Mesendoderm (in vitro differentiated cells): ENCODE measurements around the gene MAPK12.

Source experiments
- DNase-seq: peaks from one replicate; pipeline ENCODE4 v3.0.0; 2013
- H2AK5ac ChIP-seq: 2 replicates; pipeline ENCODE4 v1.6.1; 2013; ENCODE audit warnings: low read length, inconsistent platforms
- H2BK120ac ChIP-seq: 2 replicates; pipeline ENCODE4 v1.6.1; 2013; ENCODE audit warnings: low read depth, mild to moderate bottlenecking, low read length, moderate library complexity, mixed read lengths
- H2BK15ac ChIP-seq: replicated peaks from 2 replicates; pipeline ENCODE4 v1.6.1; 2013; ENCODE audit warnings: low read depth, mild to moderate bottlenecking, moderate library complexity
- H2BK5ac ChIP-seq: 2 replicates; pipeline ENCODE4 v1.6.1; 2013; ENCODE audit warnings: low read length, inconsistent platforms
- H3K18ac ChIP-seq: 2 replicates; pipeline ENCODE4 v1.6.1; 2013; ENCODE audit warnings: mild to moderate bottlenecking, low read length, mixed read lengths
- H3K23ac ChIP-seq: one replicate; pipeline ENCODE4 v1.6.1; 2013; ENCODE audit warnings: low read length
- H3K27ac ChIP-seq: 2 replicates; pipeline ENCODE4 v1.5.1; 2013; ENCODE audit warnings: low read depth, mild to moderate bottlenecking, inconsistent platforms, low read length, moderate library complexity
- H3K27me3 ChIP-seq: 2 replicates; pipeline ENCODE4 v1.6.1; 2013; ENCODE audit warnings: low read length, control low read depth, mild to moderate bottlenecking, inconsistent platforms; ENCODE audit not compliant: insufficient read depth, poor library complexity
- H3K36me3 ChIP-seq: 2 replicates; pipeline ENCODE4 v1.6.1; 2013; ENCODE audit warnings: low read length, inconsistent platforms; ENCODE audit not compliant: control insufficient read depth, insufficient read depth
- H3K4ac ChIP-seq: one replicate; pipeline ENCODE4 v1.6.1; 2013; ENCODE audit warnings: low read depth, mild to moderate bottlenecking, low read length, moderate library complexity
- H3K4me1 ChIP-seq: 2 replicates; pipeline ENCODE4 v1.6.1; 2013; ENCODE audit warnings: low read depth, low read length, inconsistent platforms; ENCODE audit not compliant: control insufficient read depth
- H3K4me2 ChIP-seq: 2 replicates; pipeline ENCODE4 v1.6.1; 2013; ENCODE audit warnings: low read length
- H3K4me3 ChIP-seq: 2 replicates; pipeline ENCODE4 v1.5.1; 2013; ENCODE audit warnings: mild to moderate bottlenecking, low read length
- H3K56ac ChIP-seq: one replicate; pipeline ENCODE4 v1.6.1; 2013; ENCODE audit warnings: low read length
- H3K79me1 ChIP-seq: 2 replicates; pipeline ENCODE4 v1.6.1; 2013; ENCODE audit warnings: low read length, inconsistent platforms
- H3K79me2 ChIP-seq: 2 replicates; pipeline ENCODE4 v1.6.1; 2013; ENCODE audit warnings: mild to moderate bottlenecking, low read length; ENCODE audit not compliant: control insufficient read depth, insufficient read depth
- H3K9ac ChIP-seq: 2 replicates; pipeline ENCODE4 v1.6.1; 2013; ENCODE audit warnings: low read length, inconsistent platforms
- H4K5ac ChIP-seq: one replicate; pipeline ENCODE4 v1.6.1; 2013; ENCODE audit warnings: low read length
- H4K8ac ChIP-seq: one replicate; pipeline ENCODE4 v1.6.1; 2013; ENCODE audit warnings: low read depth, mild to moderate bottlenecking, control low read depth, low read length, moderate library complexity
- WGBS: extraction: QIAGEN DNeasy Blood & Tissue Kit; methylation state at CpG from one replicate; pipeline ENCODE4 v1.1.7; 2013; ENCODE audit warnings: low lambda C conversion rate, missing lambda C conversion rate; ENCODE audit not compliant: insufficient coverage; ENCODE audit errors: extremely low coverage; 5-methylcytosine and 5-hydroxymethylcytosine counted together

The MAPK12 gene

DNA sequence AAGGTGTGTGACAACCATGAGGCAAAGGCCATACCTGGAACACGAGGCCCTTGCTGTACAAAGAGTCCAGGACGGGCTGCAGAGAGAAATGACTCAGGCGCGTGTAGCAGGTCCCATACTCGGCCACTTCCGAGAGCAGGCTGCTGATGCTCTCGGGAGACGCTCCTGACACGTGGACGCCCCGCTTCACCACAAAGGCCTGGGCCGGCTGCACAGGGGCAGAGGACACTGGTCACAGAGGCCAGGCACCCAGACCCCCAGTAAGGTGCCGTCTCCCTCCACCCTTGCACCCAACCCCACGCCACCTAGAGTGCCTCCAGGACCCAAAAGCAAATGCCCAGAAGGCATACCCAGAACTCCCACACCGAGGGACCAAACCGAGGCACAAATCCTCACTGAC is 32.1 kb downstream of the MAPK12 start:
- Histone ChIP-seq H3K4ac (no peak overlapping the region), H3K18ac (no peak overlapping the region), H2BK15ac (no peak overlapping the region), H2BK120ac (no peak overlapping the region), H3K23ac (no peak overlapping the region), H3K4me3 (no peak overlapping the region), H4K8ac (no peak overlapping the region), H3K56ac (no peak overlapping the region), H3K27me3 (no peaks in the 10 kb centered on the region), H2AK5ac (no peak overlapping the region), H3K79me1 (peaks cover 4% of the 10 kb centered on the region), H3K9ac (no peak overlapping the region), H3K4me1 (no peaks in the 10 kb centered on the region), H3K27ac (no peak overlapping the region), H3K79me2 (no peaks in the 10 kb centered on the region), H3K36me3 (no peaks in the 10 kb centered on the region), H4K5ac (no peak overlapping the region), H2BK5ac (no peak overlapping the region), H3K4me2 (no peak overlapping the region)
- WGBS: no CpG with 5 or more reads among the region's 16 CpGs
- DNase-seq: no peak

DNA sequence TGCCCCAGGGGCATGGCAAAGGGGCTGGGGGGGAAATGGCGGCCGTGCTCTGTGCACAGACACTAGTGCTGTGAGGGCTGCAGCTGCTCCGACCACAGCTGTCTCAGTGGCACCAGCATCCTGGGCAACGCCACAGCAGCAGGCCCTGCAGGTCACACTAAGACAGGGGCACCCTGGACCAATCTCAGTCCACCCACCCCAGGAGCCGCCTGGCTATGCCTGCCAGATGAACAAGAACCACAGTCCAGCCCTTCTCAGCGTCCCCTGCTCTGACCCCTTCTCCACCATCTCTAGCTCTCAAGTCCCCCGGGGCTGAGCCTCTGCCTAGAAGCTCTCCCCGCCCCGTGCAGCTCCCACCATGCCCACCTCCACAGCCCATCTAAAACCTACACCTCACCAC is 33.1 kb downstream of the MAPK12 start:
- H4K8ac ChIP-seq: no peak overlapping the region
- no peak overlapping the region for H3K4me3 ChIP-seq
- no peaks in the 10 kb centered on the region for H3K27me3 ChIP-seq
- no peak overlapping the region for H3K4me2 ChIP-seq
- DNase-seq: no peak
- no peak overlapping the region for H3K56ac ChIP-seq
- no peaks in the 10 kb centered on the region for H3K79me2 ChIP-seq
- H2AK5ac ChIP-seq: no peak overlapping the region
- H3K4ac ChIP-seq: no peak overlapping the region
- H3K18ac ChIP-seq: no peak overlapping the region
- H2BK5ac ChIP-seq: no peak overlapping the region
- H3K23ac ChIP-seq: no peak overlapping the region
- no peak overlapping the region for H2BK120ac ChIP-seq
- H3K27ac ChIP-seq: no peak overlapping the region
- no peaks in the 10 kb centered on the region for H3K79me1 ChIP-seq
- H3K4me1 ChIP-seq: no peaks in the 10 kb centered on the region
- no peaks in the 10 kb centered on the region for H3K36me3 ChIP-seq
- no CpG with 5 or more reads among the region's 9 CpGs for WGBS
- H4K5ac ChIP-seq: no peak overlapping the region
- no peak overlapping the region for H2BK15ac ChIP-seq
- H3K9ac ChIP-seq: no peak overlapping the region

DNA sequence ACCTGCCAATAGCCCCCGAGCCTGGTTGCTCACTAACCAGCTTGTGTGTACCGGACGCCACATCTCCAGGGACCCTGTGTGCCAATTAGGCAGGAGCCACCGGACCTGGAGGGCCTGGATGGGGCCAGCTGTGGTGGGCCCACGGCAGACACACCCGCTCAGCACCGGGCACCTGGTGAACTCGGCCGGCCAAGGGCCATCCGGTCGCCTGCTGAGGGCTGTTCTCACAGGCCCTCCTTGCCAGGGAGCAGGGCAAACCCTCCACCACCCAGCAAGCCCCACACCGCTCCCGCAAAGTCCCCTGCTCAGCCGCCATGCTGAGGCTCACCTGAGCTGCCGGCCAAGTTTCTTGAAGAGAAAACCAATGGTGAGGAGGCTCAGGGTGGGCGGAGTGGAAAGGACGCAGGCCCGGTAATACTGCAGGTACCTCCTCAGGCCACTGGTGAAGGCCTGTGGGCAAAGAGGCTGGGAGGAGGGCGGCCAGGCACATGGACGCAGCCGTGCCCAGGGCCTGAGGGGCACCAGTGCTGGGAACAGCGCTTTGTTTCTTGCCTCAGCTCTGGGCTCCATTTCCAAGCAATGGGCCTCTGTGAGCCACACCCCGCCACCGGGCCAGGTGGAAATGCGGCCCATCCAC is 33.8 kb downstream of the MAPK12 start:
- Histone ChIP-seq H3K79me2 (no peaks in the 10 kb centered on the region), H3K18ac (no peak overlapping the region)

DNA sequence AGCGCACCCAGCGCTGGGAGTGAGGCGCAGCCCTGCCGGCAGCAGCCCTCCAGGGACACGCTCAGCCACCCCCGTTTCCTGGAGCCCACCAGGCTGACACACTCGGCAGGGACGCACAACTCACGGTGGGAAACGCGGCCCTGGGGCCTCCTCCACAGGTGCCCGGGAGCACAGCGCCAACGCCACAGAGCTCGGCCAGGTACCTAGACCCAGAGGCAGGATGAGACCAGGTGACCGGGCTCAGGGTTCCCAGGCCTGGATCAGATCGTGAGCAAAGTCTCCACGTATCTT is 34.7 kb downstream of the MAPK12 start:
- Histone ChIP-seq H3K36me3 (no peaks in the 10 kb centered on the region), H4K5ac (no peak overlapping the region), H3K4me2 (no peak overlapping the region), H2BK120ac (no peak overlapping the region), H2BK15ac (no peak overlapping the region), H3K4ac (no peak overlapping the region), H3K23ac (no peak overlapping the region), H3K56ac (no peak overlapping the region), H2BK5ac (no peak overlapping the region), H3K9ac (no peak overlapping the region), H3K27ac (no peak overlapping the region), H3K4me3 (no peak overlapping the region), H3K79me2 (no peaks in the 10 kb centered on the region), H2AK5ac (no peak overlapping the region), H3K79me1 (no peaks in the 10 kb centered on the region), H4K8ac (no peak overlapping the region), H3K18ac (no peak overlapping the region), H3K27me3 (no peaks in the 10 kb centered on the region), H3K4me1 (no peaks in the 10 kb centered on the region)
- DNase-seq: no peak
- no CpG with 5 or more reads among the region's 18 CpGs for WGBS

More for the DNA sequence above, 33.8 kb downstream of the MAPK12 start:
- no peak overlapping the region for H3K4me3 ChIP-seq
- H3K79me1 ChIP-seq: no peaks in the 10 kb centered on the region
- no peak overlapping the region for H2AK5ac ChIP-seq
- no peaks in the 10 kb centered on the region for H3K4me1 ChIP-seq
- WGBS: no CpG with 5 or more reads among the region's 25 CpGs
- H3K9ac ChIP-seq: no peak overlapping the region
- no peaks in the 10 kb centered on the region for H3K27me3 ChIP-seq
- no peak overlapping the region for H3K56ac ChIP-seq
- no peak overlapping the region for H3K4ac ChIP-seq
- no peak overlapping the region for H3K23ac ChIP-seq
- H3K27ac ChIP-seq: no peak overlapping the region
- no peak overlapping the region for H4K5ac ChIP-seq
- H2BK15ac ChIP-seq: no peak overlapping the region
- H2BK120ac ChIP-seq: no peak overlapping the region
- H4K8ac ChIP-seq: no peak overlapping the region
- H3K36me3 ChIP-seq: no peaks in the 10 kb centered on the region
- H2BK5ac ChIP-seq: no peak overlapping the region
- DNase-seq: no peak
- H3K4me2 ChIP-seq: no peak overlapping the region

DNA sequence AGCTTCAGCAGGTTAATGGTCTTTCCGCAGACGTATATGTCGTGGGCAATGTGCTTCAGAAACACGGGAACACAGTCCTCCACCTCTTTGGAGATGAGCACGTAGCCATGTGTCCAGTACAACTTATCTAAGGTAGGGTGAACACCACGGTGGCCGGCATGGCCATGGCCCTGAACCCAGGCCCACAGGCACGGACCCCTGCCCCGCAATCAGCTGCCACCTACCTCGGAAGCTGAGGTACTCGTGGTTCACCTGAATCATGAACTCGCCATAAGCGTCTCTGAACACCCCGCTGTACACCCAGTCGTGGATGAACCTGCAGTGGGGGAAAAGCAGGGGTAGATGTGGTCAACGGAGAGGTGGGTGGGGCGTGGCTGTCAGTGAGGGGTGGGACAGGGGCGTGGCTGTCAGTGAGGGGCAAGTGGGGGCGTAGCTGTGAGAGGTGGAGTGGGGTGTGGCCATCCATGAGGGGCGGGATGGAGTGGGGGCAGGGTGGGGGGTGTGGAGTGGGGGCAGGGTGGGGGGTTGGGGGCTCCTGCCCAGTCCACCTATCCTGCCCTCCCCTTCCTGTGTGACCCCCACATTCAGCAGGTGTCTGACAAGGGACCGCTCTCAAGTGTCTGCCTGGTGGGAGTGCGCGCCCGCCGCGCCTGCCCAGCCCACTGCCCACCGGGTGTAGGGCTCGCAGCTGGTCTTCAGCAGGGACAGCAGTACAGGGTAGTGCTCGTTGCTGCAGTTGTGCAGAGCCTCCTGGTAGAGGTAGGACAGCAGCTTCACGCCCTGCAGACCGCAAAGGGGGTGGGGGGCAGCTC is 35.2 kb downstream of the MAPK12 start:
- DNase-seq: no peak
- Histone ChIP-seq H3K9ac (no peak overlapping the region), H3K23ac (no peak overlapping the region), H3K27me3 (no peaks in the 10 kb centered on the region), H3K79me2 (no peaks in the 10 kb centered on the region), H3K4ac (no peak overlapping the region), H3K56ac (no peak overlapping the region), H2BK15ac (no peak overlapping the region), H2AK5ac (no peak overlapping the region), H3K4me2 (no peak overlapping the region), H3K36me3 (no peaks in the 10 kb centered on the region), H3K18ac (no peak overlapping the region), H4K5ac (no peak overlapping the region), H3K4me3 (no peak overlapping the region), H3K4me1 (no peaks in the 10 kb centered on the region), H3K79me1 (no peaks in the 10 kb centered on the region), H3K27ac (no peak overlapping the region), H2BK120ac (no peak overlapping the region), H4K8ac (no peak overlapping the region), H2BK5ac (no peak overlapping the region)
- WGBS: no CpG with 5 or more reads among the region's 31 CpGs
